T-helper 9 cell (primary cell): Measurements from ENCODE around the gene MICAL1.

Experiments used
- DNase-seq: peaks from one replicate; pipeline ENCODE4 v3.0.0-alpha.2; 2020

The MICAL1 gene

DNA sequence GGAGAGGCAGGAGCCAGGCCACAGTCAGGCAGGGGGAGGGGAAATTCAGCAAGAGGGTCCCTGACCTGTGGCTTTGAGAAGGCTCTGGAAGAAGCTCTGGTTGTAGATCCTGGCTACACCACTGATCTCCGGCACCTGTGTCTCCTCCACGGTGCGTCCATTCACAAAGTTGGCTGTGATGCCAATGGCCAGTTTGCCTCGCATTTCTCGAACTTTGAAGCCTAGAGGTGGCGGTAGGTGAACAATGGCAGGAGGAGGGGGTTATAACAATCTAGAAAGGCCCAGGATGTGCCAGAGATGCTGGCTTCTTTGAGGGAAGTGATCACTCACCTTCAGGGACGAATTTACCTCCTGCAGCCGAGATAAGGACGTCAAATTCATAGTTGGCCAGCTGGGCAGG is 3.4 kb downstream of the MICAL1 start:
- DNase-seq = no peak

DNA sequence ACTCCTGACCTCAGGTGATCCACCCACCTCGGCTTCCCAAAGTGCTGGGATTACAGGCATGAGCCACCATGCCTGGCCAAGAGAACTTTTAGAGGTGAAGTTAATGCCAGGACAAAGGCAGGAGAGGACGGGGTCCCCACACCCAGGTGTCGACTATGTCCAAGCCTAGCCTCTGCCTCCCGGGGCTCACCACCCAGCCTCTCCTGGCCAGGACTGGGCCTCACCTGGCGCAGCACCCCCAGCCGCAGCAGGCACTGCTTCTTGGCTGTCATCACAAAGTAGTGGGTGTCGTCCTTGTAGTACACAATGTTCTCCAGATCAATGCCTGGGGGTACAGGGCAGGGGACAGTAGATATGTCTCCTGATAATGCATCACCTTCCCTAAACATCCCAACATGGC is 4.2 kb downstream of the MICAL1 start:
- DNase-seq = no peak

DNA sequence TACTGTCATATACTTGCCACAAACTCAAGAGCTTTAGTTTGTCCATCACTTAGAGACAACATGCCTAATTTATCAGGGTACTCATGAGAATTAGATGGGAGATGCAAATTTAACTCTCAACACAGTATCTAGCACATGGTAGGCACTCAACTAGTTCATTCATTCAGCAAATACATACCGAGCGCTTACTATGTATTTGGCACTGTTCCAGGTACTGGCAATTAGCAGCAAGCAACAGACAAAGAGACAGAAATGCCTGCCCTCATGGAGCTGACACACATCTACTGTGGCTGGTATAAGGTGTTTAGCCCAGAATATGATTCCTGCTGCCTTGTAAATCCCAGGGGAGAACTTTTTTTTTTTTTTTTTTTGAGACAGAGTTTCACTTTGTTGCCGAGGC is 4.8 kb downstream of the MICAL1 start:
- no peak for DNase-seq

DNA sequence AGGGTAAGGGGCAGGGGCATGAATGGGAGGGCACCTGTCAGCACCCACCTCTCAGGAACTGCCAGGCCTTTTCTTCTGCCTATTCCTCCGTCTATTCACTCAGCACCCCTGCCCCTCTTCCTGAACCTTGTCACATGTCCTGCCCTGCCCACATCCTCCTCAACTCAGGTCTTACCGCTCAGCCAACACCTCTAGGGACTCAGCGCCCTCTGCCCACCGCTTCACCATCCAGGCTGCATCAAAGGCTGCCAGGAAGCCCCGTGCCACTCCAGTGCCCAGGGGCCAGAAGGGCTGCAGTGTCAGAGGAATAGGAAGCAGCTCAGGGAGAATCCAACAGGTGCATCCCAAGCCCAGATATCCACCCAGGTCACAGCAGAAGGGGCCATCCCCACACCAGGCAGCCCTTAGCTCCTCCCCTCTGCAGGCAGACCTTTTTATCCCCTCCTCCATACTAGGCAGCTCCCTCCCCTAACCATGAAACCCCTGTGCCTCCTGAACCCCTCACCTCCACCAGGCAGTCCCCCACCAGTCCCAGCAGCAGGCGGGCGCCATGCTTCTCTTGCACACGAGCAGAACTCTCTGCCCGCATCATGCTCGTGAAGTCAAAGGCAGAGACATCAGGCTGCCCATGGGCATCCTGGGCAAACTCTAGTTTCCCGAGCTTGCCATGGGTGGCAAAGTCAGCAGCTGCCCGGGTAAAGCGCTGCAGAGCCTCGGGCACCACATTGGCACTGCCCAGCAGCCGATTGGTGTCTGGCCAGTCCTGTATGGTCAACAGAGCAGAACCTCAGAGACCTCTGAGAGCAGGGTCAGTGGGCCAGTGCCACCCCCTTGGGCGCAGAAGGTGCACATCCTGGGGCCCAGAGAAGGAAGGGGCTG is 5.5 kb downstream of the MICAL1 start:
- no peak for DNase-seq

DNA sequence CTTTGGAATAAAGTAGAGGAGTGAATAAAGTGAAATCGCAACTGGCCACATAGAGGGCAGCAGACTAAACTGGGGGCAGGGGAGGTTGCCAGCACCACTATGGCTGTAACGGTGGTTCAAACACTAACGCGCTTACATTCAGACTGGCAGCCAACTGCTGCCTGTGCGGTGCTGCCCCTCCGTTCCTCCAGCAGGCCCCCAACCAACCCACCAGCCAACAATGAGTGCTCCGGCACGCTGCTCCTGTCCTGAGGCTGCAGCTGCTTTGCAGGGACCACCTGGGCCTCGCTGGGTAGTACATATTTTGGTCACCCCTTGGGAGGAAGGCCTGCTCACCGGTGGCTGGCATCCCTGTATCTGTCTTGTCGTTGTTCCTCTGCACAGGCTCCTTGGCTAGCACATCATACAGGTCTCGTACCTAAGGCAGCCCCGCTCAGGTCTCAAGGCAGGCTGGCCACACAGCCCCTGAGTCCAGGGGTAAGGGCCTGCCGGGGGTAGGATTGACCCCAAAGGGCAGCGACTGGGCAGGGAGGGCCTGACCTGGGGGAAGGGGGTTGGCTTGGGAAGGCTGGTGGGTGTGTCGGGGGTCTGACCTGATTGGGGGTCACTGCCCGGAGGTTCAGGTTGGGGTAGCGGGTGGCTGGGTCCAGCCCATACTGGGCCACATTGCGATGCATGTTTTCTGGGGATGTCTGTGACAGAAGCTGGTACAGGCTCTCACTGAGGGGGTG is 6.3 kb downstream of the MICAL1 start:
- no peak for DNase-seq

DNA sequence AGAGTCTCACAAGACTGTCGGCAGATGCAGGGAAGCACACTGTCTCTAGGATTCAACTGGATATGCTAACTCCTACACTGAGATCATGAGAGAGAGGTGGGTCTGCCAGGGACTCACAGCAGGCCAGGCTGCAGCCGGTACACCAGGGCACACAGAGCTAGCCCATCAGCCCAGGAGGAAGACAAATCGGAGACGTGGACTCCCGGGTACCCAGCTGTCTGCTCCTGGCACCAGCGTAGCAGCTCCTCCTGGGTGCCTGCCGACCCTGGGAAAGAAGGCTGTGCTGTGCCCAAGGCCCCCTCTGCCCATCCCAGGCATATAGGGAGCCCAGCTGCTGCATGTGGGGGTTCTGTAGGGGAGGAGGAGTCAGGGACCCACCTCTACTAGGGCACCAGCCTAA is 7.0 kb downstream of the MICAL1 start:
- no peak for DNase-seq

DNA sequence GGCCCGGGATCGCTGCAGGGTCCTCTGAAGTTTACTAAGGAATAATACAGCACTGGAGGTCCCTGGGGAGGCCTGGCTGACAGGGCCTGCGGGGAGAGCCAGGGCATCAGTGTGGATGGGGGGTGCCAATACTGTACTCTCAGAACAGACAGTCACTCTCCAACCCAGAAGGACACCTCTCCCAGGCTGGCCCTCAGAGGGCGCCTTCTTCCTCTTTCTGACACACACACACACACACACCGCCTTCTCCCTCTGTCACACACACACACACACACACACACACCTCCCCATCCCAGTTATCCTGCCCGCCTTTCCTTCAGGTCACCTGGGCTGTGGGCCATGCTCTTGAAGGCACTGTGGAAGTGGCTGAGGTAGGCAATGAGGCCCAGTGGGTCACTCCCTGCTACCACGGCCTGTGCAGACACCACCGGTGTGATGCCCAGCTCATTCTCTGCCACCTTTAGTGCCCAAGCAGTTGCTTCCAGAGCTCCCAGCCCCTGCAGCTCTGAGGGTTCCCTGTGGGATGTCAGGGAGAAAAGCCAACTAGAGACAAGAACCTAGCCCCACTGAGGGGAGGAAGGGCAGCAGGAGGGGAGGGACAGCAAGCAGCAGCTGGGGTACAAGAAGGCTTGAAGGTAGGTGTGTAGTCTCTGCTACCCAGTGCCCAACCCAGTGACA is 7.6 kb downstream of the MICAL1 start:
- DNase-seq = no peak

DNA sequence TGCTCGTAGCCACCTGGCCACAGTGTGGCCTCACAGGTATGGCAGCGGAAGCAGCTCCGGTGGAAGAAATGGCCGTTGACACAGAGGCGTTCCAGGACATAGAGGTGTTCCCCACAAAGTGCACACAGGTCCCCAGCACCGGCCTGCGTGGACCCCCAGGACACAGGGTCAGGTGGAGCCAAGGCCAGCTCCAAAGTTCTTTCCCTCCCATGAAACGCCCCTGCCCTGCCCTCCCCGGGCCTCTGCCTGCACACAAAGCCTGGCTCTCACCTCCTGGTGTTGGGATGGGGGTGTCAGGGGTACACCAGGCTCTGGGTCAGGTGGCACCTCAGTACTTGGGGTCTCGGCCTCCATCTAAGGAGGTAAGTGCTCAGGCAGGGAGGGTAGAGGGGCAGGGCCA is 8.5 kb downstream of the MICAL1 start:
- DNase-seq = no peak

DNA sequence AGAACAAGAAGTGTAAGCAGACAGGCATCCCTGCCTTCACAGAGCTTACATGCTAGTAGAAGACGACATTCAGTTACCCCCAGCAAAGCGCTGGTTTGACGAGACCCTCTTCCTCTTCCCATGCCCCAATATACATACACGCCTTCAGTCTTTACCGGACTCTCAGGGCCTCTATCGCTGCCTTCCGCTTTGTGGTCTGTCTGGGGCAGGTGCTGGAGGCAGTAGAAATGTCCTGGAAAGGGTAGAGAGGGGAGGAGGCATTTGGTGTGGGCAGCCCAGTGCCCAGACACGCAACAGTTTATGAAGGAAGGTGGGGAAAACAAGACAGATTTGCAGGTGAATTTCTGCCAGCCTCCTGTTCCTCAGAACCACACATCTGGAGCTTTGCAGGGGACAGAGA is 9.0 kb downstream of the MICAL1 start:
- no peak for DNase-seq

DNA sequence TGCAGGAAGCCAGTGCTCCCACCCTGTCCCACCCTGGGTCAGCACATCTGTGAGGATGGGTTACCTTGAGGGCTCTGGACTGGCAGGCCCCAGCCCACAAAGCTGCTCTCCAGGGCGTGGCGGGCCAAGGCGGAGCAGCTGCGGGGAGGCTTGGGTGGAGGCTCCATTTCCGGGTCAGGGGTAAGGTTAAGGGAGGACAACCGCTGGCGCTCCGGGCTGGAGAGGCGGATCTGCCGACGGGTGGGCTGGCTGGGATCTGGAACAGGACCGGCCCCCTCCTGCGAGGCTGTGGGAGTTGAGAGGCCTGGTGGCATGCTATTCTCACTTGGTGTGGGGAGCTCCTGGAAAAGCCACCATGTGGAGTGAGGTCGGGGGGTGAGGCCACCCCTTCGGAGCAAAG is 9.5 kb downstream of the MICAL1 start:
- no peak for DNase-seq

DNA sequence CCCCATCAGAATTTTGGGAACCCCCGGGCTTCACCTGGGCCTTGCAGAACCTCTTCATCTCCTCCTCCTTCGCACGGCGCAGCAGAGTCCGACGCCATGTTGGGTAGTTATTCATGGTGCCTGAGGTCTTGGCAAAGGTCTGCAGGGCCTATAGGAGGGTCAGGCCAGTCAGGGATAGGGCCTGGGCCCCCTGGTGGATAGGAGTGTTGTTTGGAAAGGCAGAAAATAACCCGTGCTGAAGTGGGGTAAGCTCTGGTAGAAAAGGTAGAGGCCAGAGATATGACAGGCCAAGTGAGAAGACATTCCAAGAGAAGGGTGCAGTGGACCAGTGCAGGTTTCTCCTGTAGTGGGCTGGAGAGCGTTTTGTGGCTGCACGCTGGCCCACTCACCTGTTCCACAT is 10.2 kb downstream of the MICAL1 start:
- no peak for DNase-seq

DNA sequence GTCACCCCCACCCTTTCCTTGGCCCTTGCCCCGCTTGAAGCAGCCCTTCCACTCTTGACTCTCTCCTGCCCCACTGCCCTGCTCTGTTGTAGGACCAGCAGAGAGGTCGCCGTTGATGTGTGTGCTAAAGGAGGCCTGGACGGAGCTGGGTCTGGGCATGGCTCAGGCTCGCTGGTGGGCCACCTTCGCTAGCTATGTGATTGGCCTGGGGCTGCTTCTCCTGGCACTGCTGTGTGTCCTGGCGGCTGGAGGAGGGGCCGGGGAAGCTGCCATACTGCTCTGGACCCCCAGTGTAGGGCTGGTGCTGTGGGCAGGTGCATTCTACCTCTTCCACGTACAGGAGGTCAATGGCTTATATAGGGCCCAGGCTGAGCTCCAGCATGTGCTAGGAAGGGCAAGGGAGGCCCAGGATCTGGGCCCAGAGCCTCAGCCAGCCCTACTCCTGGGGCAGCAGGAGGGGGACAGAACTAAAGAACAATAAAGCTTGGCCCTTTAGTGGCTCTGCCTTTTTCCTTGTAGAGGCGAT is 12.1 kb downstream of the MICAL1 start:
- no peak for DNase-seq

DNA sequence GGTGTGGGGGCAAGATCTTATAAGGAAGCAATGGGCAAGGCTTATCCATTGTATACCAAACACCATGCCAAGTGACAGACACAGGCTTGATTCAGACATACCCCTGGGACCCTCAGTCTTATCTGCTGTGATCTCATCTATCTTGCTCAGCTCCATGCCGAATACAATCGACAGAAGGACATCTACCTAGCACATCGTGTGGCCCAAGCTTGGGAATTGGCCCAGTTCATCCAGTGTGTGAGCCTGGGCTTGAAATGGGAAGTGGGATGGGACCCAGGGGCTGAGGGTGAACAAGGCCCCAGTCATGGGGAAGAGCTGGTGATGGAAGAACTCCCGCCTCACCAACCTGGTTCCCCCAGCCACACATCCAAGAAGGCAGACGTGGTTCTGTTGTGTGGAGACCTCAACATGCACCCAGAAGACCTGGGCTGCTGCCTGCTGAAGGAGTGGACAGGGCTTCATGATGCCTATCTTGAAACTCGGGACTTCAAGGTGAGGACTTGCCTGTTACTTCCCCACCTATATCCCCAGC is 13.1 kb downstream of the MICAL1 start:
- DNase-seq = no peak

DNA sequence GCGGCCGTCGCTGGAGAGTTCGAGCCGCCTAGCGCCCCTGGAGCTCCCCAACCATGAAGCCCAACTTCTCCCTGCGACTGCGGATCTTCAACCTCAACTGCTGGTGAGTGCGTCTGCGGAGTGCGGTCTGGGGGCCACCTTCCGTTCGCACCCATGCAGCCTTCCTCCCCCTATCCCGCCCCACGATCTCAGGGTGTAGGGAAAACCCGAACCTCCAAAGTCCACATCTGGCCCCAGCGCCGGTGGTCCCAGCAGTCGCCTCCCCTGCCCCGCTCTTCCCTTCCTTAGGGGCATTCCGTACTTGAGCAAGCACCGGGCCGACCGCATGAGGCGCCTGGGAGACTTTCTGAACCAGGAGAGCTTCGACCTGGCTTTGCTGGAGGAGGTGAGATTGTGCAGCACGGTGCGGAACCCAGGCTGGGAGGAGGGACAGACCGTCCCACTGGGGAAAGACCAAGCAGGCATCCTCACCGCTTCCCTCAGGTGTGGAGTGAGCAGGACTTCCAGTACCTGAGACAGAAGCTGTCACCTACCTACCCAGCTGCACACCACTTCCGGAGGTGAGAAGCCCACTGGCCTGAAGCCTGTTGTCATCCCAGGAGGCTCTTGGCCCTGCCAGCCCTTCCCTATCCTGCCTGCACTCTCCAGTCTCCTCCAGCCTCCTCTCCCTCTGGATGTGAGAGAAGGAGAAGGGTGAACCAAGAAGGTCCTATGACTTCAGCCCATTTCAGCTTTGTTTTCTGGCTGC is 14.3 kb downstream of the MICAL1 start:
- DNase-seq = peak; percentile 44

DNA sequence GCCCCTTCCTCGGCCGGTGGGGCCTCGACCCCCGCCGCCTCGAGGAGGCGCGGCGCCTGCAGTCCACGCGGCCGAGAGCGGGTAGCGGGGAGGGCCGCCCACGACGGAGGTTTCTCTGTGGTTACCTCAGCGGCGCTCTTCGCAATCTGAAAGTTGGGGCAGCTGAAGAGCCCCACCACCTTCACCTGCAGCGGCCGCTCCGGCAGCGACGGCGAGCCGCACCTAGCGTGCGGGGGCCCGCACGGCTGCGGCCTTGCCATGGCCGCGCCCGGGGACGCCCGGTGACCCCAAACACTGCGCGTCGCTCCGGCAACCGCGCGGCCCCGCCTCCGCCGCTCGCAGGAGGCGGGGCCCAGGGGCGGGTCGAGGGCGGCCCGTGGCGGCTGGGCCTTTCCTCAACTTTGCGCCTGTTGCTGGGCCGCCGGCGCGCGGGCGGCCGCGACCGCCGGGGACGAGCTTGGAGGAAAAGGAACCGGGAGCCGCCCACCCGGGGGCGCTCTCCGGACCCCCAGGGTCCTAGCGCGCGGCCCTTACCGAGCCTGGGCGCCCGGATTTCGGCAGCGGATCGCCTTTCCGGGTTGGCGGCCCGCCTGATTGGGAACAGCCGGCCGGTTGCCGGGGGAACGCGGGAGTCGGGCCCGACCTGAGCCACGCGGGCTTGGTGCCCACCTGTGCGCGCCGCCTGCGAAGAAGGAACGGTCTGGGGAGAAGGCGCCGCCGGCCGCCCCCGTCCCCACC is 15.1 kb downstream of the MICAL1 start, which contains the start of the genes PPIL6 and SMPD2:
Gene PPIL6, minus strand, starts transcription at position 298 of the 738 bp plus-strand sequence. Its CDS starts 38 bp downstream, at position 260.
Gene SMPD2, plus strand, starts transcription at position 394 of the 738 bp plus-strand sequence. CDS start 398 bp downstream, outside the sequence.
- DNase-seq = peak; percentile 70

DNA sequence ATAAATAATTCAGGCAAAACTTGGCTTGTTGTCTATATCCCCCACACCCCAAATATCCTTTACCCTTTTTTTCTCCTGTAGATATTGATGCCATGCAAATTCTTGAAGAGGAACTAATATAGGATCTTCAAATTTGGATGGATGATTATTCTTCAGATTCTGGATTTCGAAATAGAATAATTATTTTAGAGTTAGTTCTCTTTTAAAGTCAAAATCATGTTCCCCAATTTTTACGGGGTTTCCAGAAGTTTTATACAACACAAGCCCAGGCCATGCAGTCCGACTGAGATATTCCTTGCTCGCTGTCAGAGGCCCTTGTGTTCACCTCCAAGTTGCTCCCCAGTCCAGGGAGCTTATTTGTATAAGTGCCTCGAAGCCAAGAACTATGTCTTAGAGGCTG is 19.5 kb downstream of the MICAL1 start:
- DNase-seq = no peak

DNA sequence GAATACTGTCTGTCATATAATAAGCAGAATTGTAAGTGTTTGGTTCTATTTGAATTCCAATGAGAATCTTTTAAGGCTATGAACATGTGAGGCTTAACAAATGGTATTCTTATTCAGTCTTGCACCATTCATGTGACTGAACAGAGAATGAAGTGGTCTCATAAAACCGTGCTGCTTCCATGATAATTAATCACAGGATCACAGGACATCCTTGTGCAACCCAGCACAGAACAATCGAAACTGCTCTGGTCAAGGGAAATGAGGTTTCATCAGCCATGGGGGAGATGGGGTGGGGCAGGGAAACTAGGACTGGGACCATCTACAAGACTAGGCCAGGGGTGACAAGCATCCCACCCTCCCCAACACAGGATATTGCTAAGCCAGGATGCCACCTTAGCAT is 21.1 kb downstream of the MICAL1 start:
- no peak for DNase-seq

DNA sequence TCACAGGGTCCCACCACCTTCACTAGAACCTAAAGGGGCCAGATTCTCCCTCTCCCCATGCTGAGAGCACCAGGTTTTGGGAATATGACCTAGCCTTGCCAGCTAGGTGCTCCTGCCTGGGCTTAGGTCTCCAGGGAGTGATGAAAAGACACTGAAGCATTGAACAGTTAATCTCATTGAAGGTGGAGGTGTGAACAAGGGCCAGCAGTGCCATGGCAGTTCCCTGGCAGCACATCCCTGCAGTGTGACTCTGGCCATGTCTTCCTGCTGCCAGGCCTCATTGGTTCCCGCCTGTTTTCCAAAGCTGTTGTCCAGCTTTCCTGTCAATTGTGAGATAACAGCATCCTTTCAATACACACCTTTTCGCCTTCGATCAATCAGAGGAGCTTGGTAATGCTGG is 26.1 kb downstream of the MICAL1 start:
- no peak for DNase-seq

DNA sequence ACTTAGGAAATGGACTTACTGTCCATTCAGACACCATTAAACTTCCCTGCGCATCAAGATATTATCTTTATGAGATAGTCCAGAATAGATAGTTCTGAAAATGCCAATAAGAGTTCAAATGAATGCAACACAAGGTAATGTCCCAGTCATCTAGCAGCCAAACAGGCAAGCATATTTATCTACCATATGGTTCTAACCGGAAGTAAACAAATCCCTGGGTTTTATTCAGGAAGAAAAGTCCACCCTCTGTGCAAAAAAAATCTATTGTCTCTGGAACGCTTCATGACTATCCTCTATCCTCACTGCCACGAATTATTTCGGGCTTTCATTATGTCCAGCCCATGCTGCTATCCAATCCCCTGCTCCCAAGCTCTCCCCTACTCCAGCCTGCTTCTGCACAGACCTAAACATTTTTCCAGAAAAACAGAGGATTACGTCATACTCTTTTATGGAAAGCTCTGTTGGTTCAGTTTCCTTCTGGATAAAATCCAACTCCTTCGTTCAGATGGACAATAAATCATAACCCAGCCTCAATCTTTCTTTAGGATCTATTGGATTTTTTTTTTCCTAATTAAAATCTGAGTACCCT is 26.6 kb downstream of the MICAL1 start:
- no peak for DNase-seq

DNA sequence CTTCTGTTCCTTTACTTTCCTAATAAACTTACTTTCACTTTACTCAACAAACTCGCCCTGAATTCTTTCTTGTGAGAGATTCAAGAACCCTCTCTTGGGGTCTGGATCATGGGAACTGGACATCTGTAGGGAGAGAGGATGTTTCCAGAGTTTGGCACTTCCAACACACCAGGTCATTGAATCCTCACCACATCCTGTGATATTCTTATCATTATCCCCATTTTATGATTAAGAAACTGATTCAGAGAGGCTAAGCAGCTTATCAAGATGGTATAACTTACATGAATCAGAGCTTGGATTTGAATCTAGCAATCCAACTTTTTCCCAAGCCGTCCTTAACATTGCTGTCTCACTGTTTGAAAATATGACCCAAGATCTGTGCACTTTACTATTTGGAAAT is 30.6 kb downstream of the MICAL1 start:
- no peak for DNase-seq

DNA sequence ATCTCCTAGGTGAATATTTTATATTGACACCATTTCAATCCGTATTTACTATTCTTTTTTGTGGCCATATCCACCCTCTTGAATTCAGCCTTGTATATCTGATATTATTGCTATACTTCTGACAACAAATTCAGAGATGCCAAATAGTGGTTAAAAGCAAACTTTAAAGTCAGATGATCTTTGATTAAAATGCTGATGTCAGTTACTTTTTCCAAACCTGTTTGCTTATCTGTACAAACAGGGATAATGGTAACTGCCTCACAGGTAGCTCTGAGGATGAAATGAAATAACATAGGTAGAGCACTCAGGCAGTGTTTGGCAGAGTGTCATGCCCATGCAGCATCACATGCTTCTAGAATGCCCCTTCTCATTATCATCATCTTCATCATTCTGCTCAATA is 34.4 kb downstream of the MICAL1 start:
- DNase-seq = no peak
